GM19023 (cell line): Measurements from ENCODE around the gene CLDN14.

Experiments used
- ATAC-seq: cut with Tn5 transposase; IDR thresholded peaks from one replicate; pipeline ENCODE4 v1.9.1; 2021; ENCODE audit warnings: mild to moderate bottlenecking, moderate library complexity; ENCODE audit not compliant: unreplicated experiment

CLDN14 gene, protein sequence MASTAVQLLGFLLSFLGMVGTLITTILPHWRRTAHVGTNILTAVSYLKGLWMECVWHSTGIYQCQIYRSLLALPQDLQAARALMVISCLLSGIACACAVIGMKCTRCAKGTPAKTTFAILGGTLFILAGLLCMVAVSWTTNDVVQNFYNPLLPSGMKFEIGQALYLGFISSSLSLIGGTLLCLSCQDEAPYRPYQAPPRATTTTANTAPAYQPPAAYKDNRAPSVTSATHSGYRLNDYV

DNA sequence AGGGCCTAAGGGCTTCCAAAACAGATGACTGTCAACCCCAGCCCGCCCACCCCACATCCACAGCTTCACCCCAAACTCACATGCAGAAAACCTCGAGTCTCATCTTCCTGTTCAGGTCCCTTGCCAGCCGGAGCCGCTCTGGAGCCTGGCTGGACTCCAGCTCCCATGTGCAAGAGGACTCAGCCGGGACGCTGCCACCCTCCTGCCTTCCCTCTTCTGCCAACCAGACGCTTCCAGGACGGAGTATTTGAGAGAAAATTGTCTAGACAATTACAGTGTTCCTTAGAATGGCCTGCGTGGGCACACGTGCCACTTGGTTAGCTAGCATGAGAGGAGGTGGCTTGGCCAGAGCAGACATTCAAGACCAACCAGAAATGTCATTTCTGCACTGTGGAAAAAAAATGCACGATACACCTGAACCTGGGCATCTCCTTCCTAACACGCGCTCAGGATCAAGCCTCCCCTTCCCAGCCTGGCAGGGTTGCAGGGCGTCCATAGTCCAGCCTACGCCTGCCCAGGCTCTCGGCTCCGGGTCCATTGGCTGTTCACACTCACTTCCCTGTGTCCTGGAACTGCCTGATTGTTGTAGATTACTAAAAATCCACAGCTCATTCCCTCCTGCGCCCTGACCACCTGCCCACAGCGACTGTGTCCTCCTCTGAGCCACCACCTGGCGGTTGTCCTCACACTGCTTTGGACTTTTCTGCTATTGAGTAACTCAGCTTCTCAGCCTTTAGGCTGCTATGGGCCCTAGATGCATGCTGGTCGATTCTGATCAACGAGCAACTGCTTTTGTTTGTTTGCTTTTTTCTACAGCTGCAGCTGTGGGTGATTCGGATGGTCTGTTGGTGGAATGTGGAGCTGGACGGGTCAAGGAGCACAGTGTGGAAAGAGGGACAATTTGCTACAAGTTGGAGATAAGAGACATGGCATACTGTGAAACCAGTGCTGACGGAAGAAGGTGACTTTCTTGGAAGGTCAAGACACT, at the start of gene CLDN14:
Gene CLDN14 (minus strand): TSS at position 708 of the 988 bp plus-strand sequence. CDS start 18,427 bp downstream, outside the sequence.
- ATAC-seq: no peak

DNA sequence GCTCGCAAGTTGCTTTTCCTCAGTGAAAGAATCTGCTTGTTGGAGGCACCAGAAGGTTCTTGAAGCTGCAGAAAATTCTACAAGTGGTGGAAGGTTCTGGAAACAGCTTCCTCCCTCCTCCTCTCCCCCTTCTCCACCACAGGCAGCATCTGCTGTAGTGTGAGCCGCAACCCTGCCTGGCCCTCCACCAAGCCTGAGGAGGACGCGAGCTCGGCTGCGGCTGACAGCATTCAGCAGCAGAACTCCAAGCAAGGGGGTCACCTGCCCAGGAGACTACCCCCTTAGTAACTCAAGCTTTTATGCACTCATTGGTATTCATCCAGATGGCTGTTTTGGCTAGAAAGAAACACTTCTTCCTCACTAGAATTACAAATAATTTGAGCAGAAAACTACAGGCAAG, 48.8 kb upstream of the CLDN14 start:
- ATAC-seq: no peak

DNA sequence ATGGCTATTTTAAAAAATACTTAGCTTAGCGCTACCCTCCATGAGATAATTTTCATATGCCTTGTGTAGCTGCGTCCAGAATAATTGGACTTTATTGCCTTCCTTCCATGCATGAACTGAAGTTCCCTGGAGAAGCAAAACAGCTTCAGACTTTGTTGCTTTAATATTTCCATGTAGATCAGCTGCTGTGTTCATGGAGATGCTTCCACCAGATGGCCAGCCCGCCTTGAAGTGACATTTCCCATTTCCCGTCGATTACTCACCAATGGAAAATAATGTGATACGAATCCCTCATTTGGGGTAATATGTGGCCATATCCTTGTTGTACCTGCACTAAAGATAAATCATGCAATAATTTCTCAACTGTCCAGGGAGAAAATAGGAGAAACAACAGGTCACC, 47.4 kb upstream of the CLDN14 start:
- ATAC-seq: no peak

DNA sequence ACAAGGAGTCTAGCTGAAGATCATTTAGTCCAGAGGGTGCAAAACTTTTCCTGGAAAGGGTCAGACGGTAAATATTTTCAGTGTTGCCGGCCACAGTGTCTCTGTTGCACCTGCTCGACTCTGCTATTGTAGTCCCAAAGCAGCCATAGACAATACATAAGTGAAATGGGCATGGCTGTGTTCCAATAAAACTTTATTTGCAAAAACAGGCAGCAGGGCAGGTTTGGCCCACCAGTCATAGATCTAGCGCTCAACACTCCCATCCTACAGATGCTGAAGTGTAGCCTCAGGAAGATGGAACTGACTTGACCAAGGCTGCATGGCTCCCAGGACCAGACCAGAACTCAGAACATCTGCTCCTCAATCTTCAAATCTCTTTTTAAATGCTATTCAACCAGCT, 46.2 kb upstream of the CLDN14 start:
- ATAC-seq: no peak

DNA sequence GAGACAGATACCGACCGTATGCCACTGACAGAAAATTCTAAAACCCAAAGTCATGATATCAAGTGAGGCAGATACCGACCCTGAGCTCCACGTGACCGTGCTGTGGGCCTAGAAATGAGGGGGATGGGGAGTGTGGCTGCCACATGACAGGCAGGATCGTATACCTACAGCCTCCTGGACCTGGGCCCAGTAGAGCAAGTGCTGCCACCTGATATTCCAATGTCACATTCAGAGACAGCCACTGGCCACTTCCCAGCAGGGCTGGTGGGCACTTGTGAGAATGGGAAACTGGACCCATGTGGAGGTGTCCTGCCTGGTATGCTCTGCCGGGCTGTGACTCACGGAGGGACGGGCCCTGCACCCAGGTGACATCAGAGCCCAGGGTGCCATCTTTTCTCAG, 44.6 kb upstream of the CLDN14 start:
- no peak for ATAC-seq

DNA sequence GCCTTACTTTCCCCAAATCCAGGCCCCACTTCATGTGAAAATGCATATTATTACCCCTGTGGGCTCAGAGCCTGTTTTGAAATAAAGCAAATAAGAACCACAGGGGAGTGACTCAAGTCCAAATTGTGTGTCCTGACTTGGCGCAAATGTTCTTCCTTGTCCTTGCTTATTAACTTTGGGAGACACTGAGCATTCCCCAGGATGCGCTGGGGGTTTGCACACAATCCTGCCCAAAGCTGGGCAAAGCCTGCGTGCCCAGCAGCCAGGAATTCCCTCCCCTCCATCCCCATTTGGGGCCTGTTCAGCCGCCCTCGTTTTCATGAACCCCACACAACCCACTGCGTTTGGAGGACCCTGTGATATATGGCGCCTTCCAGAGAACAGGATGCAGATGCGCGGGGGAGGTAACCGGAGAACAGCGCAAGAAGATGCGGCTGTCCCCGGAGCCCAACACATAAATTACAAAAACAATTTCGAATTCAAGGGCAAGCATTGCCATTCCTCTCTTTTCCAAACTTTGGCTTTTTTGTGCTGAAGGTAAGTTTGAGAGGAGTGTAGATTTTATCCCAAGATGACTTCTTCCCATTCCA, 42.4 kb upstream of the CLDN14 start:
- ATAC-seq: no peak

DNA sequence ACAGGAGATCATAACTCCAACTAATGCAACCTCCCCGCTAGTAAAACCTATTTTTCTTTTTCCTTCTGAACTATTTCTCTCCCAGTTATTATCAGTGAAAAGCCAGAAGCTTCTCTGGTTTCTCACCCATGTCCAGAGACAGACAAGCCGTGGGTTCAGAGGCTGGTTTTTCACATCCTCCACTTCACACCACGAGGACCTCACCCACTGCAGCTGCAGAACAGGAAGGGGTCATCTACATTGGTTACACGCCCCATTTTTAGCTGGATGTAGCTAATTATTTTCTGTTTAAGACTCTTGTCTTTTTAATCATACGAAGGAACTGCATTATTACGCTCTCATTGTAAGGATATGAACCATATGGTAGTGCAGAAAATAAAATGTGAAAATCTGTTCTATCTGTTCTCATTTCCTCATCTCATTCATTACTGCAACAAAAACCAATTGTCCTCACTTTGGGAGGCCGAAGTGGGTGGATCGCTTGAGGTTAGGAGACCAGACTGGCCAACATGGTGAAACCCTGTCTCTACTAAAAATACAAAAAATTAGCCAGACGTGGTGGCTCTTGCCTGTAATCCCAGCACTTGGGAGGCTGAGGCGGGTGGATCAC, 39.1 kb upstream of the CLDN14 start:
- ATAC-seq: no peak

DNA sequence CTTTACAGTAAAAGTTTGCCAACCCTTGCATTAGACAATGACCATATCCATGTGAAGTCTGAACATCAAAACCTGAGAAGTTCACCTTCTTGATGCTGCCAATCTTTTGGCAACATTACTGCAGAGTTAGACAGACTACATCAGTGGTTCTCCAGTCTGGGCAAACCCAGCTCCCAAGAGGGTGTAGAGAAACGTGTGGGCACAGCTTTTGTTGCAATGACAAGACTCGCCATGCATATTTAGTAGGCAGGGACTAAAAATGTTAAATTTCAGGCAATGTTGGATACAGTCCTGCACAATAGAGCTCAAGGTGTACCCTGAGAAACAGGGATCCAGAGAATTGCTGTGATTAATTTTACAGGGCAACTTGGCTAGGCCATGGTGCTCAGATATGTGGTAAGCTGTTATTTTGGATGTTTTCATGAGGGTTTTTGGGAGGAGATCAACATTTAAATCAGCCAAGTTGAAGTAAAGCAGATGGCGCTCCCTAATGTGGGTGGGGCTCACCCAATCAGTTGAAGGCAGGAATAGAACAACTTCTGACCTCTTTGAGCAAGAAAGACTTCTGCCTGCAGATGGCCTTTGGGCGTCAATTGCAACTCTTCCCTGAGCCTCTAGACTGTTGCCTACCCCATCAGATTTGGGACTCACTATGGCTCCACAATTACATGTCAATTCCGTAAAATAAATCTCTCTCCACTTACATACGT, 37.6 kb upstream of the CLDN14 start:
- ATAC-seq: no peak

DNA sequence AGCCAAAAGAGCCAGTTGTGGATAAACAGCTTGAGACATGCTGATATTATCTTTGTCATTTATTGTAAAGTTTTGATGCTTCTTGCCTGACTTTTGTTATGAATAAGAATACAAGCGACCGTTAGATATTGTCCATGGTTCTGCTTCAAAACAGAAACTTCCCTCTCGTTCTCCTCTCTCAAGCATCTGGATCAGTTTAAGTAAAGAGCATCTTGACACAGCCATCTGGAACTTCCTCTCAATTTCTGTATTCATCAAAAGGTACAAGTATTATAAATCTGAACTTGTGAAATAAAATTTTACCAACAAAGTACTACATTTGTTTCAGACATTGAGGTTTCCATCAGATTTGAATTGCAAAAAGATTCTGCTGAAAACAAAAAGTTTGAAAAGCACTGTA, 36.4 kb upstream of the CLDN14 start:
- no peak for ATAC-seq

DNA sequence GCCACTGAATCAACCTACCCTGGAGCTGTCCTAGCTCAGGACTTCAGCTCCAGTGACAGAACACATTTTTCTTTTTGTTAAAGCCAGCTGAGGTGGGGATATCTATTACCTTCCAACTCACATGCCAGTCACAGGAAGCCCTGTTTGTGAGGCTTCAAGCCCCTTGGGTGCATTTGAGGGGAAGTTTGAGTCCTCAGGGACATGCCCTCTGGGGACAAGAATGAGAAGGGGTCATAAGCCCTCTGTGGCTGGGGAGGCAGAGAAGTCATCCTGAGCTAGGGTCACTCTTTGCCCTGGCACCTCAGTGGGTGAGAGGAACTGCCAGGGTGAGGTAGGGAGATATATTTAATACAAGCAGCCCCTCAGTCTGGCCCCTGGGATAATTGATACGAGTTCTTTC, 33.5 kb upstream of the CLDN14 start:
- ATAC-seq: no peak

DNA sequence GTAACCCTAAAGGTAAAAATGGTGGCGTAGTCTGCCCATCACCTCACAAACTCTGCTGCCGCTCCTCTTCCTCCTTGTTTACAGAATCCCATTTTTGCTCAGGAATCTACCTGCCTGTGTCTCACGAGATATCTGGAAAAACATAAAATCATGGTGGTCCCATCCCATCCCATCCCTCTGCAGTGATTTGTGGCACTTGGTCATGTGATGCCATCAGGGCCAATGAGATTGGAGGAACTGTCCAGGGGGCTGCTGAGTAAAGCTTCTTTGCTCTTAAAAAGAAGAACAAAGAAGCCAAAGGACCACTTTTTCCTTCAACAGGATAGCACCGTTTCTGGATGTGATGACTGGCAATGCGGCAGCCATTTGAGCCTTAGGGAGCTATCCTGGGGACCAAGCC, 33.0 kb upstream of the CLDN14 start:
- no peak for ATAC-seq

DNA sequence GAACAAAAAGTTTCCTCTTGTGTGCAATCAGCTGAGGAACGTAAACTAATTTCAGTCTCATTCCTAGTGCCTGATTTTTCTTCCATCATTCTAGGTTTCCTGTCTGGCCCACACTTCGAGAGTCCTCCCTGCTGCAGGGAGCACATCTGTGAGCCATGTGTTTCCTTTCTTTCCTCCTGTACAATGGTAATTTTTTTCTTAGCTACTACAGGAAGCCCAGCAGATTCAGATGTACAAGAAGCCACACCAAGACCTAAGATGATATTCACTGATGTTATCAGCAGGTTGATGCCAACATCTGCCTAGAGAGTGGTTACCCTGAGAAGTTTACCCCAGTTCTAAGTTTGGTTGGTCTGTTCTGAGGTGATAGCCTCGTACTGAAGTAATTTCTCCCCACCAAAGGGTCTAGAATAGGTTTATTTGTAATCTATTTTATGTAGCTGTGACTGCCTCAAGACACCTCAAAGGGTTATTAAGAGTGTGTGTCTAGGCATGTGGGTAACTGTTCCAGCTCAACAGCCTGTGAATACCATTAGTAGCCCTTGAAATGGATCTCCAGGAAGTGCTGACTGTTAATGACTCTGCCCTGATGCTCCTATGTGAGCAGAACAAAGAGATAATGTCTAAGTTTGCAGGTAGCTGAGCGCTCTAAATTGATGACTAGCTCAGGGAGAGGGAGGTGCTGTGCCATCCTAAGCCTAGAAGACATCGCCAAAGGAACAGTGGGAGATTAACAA, 31.7 kb upstream of the CLDN14 start:
- ATAC-seq: no peak

DNA sequence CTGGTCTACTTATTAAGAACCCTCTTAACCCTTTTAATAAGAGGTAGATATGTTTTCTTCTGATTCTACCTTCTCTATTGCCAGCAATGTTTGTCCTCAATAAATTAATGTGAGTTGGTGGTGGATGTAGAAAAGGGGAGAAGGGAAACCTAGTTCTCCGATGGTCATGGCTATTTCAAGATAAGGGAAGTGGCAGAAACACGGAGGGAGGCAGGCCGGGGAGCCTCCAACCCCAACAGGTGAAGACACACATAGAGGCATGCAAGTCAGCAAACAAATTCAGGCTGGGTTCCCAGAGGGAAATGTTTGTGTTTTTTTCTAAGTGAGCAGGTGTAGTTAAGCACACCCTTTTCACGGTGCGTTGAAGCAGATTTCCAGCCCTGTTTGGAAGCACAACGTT, 31.0 kb upstream of the CLDN14 start:
- no peak for ATAC-seq

DNA sequence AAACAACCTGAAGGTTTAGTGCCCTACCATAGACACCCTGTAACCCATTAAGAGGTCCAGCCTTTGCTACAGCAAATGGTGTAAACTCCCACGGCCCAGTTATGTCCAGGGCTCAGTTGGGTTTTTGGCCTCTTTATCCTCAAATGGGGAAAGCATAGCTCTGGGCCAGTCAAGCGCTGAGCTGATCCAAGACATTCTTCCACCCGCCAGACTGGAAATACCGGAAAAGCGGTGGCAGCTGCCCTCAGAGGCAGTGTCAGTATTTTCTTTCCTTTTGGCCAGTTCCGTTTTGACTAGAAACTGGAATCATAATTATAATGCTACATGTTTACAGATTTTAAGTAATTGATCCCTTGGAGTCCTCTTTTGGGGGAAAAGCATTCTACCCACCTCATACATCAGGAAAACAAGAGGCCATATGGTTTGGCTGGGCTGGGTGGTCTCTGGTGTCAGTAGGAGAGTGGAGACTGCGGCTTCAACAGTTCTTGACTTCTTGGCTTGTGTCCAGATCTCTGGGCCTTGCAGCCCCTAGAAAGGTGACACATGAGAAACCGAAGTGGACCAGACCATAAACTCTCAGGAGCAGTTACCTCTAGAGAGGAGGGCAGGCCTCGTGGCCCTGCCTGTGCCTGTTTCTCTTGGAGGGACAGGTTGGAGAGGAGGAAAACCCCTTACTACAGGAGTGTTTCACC, 30.2 kb upstream of the CLDN14 start:
- no peak for ATAC-seq

DNA sequence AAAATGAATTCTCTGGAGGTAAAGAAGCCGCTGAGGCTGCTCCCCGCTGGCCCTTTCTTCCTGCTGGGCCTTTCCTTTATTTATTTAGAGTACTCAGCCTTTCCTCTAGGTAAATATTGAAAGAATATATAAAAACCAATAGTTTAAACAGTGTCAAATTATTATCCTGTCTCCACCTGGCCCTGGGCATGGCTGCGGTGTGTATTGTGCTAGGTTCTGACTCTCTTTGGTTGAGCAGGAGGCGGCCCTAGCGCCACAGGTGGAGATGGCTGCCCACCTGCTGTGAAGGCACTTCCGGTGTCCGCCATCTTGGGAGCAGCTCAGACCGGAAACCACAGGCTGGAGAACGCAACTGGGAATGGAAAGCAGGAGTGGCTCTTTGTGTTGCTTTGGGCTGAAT, 29.0 kb upstream of the CLDN14 start:
- no peak for ATAC-seq

DNA sequence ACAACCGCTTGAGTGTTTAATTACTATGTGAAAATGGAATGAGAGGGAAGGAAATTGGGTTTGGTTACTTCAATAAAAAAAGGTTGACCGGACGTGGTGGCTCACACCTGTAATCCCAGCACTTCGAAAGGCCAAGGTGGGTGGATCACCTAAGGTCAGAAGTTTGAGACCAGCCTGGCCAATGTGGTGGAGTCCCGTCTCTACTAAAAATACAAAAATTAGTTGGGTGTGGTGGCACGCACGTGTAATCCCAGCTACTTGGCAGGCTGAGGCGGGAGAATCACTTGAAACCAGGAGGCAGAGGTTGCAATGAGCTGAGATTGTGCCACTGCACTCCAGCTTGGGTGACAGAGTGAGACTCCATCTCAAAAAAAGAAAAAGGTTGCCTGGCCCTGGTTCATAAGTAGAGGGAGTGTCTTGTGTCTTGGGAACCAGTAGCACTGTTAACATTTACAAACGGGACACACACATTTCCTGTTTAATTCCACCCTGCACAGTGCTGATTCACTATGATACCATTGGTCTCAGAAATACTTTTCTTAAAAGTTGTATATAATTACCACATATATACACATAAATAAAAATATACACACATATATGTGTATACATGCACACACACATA, 27.6 kb upstream of the CLDN14 start:
- ATAC-seq: no peak

DNA sequence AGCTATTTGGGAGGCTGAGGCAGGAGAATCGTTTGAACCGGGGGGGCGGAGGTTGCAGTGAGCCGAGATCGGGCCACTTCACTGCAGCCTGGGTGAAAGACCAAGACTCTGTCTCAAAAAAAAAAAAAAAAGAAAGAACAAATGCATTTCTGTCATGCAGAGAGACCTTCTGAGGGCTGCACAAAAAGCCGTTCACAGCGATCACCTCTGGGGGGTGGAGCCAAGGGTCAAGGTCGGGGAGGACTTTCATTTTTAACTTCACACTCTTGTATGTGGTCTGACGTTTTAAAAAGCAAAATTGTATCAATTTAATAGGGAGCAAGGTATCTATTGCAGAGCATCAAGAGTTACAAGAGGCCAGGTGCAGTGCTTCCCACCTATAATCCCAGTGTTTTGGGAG, 26.6 kb upstream of the CLDN14 start:
- ATAC-seq: no peak

DNA sequence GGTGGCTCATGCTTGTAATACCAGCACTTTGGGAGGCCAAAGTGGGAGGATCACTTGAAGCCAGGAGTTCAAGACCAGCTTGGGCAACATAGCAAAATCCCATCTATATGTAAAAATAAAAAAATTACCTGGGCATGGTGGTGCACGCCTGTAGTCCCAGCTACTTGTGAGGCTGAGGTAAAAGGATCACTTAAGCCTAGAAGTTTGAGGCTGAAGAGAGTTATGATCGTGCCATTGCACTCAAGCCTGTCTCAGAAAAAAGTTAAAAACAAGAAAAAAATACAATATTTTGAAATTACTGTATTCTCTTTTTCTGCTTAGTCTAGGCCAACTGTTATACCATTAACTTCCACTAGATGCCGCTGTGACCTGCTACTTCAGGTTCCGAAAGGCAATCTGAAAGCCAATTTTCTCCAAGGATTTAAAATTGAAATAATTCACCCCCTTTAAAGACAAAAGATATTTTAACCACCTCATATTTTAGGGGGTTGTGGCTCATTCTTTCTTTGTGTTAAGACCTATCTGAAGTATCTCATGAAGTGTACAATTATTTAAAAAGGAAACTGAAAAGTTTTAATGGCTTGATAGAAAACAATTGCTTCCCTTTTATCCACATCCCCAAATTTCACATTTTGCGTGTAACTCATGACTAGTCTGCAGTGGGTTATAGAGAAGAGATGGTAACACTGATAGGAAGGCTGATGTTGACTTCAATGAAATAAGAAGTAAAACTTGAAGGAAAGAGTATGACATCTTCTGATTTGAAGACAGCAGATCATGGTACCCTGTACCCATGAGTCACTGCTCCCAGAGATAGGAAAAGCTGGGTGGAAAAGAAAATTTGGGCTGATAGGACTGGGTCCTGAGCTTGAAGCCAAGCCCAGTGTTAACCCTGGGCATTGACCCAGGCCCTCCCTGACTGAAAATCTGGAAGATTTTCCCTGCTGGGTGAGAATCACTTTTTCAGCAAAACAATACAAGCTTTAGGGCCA, 24.4 kb upstream of the CLDN14 start:
- ATAC-seq: no peak
